MG63 (cell line): ENCODE measurements around the gene MICALL2. TPM values are rescaled to one million over a fixed set of nuclear protein-coding genes. Genes with fewer than 3 reads are reported as not detected.
A peak's percentile ranks its signal among the peaks of the same experiment; 100 is the strongest.

Experiments used
- DNase-seq: peaks from one replicate; pipeline ENCODE4 v3.0.0-alpha.2; 2020
- H3K27me3 ChIP-seq: fragments of 250-450 bp; sonication (Bioruptor Pico); 2 replicates; pipeline ENCODE4 v1.5.1; 2020; ENCODE audit warnings: mild to moderate bottlenecking, moderate library complexity
- H3K36me3 ChIP-seq: fragments of 250-450 bp; sonication (Bioruptor Pico); 2 replicates; pipeline ENCODE4 v1.5.1; 2020; ENCODE audit warnings: mild to moderate bottlenecking, moderate library complexity
- H3K4me3 ChIP-seq: fragments of 250-450 bp; sonication (Bioruptor Pico); 2 replicates; pipeline ENCODE4 v1.5.1; 2020; ENCODE audit warnings: mild to moderate bottlenecking, moderate library complexity
- H3K9me3 ChIP-seq: fragments of 250-450 bp; sonication (Bioruptor Pico); 2 replicates; pipeline ENCODE4 v1.5.1; 2020; ENCODE audit warnings: mild to moderate bottlenecking, moderate library complexity
- total RNA-seq: library from RNA; depleted of rRNA; stranded (reverse); fragments of >200 nt; shearing (Covaris generic); gene quantifications from 2 replicates; pipeline ENCODE4 v1.2.3, GENCODE V29; 2014; ENCODE audit warnings: low replicate concordance

MICALL2 gene
- total RNA-seq, 1 experiment from 2014 or later, result 13.5 TPM

GRCh38 chr7:1459920-1460820 is 900 bp upstream of the MICALL2 start:
- no peaks in the 10 kb centered on the region for H3K27me3 ChIP-seq
- peak overlapping the region; percentile 39 for H3K4me3 ChIP-seq
- no peak for DNase-seq
- no peaks in the 10 kb centered on the region for H3K9me3 ChIP-seq
- no peaks in the 10 kb centered on the region; the same call in 1 of the 2 replicates for H3K36me3 ChIP-seq

DNA sequence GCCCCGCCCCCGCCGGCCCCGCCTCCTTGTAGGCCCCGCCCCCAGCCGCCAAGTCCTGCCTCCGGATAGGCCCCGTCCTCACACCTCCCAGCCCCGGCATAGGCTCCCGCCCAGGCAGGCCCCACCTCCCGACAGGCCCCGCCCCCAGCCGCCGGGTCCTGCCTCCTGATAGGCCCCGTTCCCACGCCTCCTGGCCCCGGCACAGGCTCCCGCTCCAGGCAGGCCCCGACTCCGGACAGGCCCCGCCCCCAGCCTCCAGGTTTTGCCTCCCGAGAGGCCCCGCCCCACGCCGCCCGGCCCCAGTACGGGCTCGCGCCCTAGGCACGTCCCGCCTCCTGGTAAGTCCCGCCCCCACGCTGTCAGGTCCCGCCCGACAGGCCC is 232 bp upstream of the MICALL2 start:
- DNase-seq, result peak; percentile 99
- Histone ChIP-seq H3K4me3 (peak overlapping the region; percentile 74), H3K36me3 (no peaks in the 10 kb centered on the region; the same call in 1 of the 2 replicates), H3K9me3 (no peaks in the 10 kb centered on the region), H3K27me3 (no peaks in the 10 kb centered on the region)

GRCh38 chr7:1457949-1458682 is 1.2 kb downstream of the MICALL2 start:
- Histone ChIP-seq H3K36me3 (no peaks in the 10 kb centered on the region; the same call in 1 of the 2 replicates), H3K27me3 (no peaks in the 10 kb centered on the region), H3K4me3 (peak overlapping the region; percentile 74), H3K9me3 (no peaks in the 10 kb centered on the region)
- peak; percentile 65 for DNase-seq

GRCh38 chr7:1457059-1457948 is 2.0 kb downstream of the MICALL2 start:
- no peaks in the 10 kb centered on the region for H3K9me3 ChIP-seq
- DNase-seq, result no peak
- H3K36me3 ChIP-seq, result no peaks in the 10 kb centered on the region; the same call in 1 of the 2 replicates
- H3K4me3 ChIP-seq, result peak overlapping the region; percentile 74
- H3K27me3 ChIP-seq, result no peaks in the 10 kb centered on the region

GRCh38 chr7:1455955-1456354 is 3.3 kb downstream of the MICALL2 start:
- H3K4me3 ChIP-seq, result no peak overlapping the region
- no peaks in the 10 kb centered on the region for H3K9me3 ChIP-seq

DNA sequence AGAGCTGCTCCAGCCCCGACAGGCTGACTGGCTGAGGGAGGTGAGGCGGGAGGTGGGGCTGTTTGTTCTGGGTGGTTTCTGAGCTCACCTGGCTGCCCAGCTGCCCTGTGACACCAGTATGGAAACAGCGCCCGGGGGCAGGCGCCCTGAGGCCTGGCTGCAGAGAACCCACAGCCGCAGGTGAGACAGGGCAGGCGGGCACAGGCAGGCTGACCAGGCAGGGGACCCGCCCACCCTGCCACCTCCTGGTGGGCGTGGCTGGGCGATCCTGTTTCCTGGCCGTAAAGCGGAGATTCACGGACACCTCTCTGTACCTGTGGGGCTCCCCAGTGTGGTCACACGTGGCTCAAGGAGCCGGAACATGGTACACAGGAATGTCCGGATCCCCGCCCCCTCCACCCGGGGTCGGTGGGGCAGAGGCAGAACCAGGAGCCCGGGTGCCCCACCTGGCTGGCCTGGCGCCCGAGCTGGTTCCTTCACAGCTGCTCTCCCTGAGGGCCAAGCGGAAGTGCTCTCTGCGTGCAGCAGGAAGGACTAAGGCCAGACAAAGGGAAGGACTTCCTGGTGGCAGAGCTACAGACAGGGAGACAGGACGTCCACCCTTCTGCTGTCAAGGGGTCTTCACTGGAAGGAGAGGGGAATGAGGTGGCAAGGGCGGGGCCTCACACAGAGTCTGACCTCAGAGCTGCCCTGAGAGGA is 3.9 kb downstream of the MICALL2 start:
- Histone ChIP-seq H3K4me3 (no peak overlapping the region), H3K9me3 (no peaks in the 10 kb centered on the region), H3K36me3 (no peaks in the 10 kb centered on the region; the same call in 1 of the 2 replicates), H3K27me3 (no peaks in the 10 kb centered on the region)
- no peak for DNase-seq

More at GRCh38 chr7:1455955-1456354, 3.3 kb downstream of the MICALL2 start:
- Histone ChIP-seq H3K36me3 (no peaks in the 10 kb centered on the region; the same call in 1 of the 2 replicates), H3K27me3 (no peaks in the 10 kb centered on the region)
- DNase-seq, result no peak

DNA sequence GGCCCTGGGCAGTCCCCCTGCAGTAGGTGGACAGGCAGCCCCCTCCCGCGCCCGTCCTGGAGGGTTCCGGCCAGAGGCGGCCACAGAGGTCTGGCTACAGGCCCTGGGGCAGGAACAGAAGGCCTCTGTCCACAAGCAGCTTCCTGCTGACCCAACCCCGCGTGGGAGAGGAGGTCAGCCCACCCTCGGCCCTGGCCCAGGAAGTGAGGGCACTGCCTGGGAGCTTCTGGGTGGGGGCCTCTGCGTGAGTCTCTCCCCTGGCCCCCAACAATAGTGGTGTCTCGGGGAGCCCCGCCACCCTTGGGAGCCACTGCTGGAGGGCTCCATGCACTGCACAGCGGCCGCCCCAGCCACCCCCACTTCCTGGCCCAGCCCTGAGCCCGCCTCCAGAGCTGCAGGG is 4.7 kb downstream of the MICALL2 start:
- Histone ChIP-seq H3K9me3 (no peaks in the 10 kb centered on the region), H3K27me3 (no peaks in the 10 kb centered on the region), H3K4me3 (no peak overlapping the region), H3K36me3 (no peaks in the 10 kb centered on the region; the same call in 1 of the 2 replicates)
- DNase-seq, result no peak

GRCh38 chr7:1452205-1452604 is 7.1 kb downstream of the MICALL2 start:
- H3K9me3 ChIP-seq, result no peaks in the 10 kb centered on the region
- H3K27me3 ChIP-seq, result no peaks in the 10 kb centered on the region
- DNase-seq, result no peak
- no peaks in the 10 kb centered on the region for H3K36me3 ChIP-seq
- no peak overlapping the region for H3K4me3 ChIP-seq

- no peaks in the 10 kb centered on the region for H3K27me3 ChIP-seq
- H3K4me3 ChIP-seq, result no peak overlapping the region
- H3K9me3 ChIP-seq, result no peaks in the 10 kb centered on the region
- H3K36me3 ChIP-seq, result no peaks in the 10 kb centered on the region
- no peak for DNase-seq
Observed at GRCh38 chr7:1450987-1451386, 8.3 kb downstream of the MICALL2 start.

DNA sequence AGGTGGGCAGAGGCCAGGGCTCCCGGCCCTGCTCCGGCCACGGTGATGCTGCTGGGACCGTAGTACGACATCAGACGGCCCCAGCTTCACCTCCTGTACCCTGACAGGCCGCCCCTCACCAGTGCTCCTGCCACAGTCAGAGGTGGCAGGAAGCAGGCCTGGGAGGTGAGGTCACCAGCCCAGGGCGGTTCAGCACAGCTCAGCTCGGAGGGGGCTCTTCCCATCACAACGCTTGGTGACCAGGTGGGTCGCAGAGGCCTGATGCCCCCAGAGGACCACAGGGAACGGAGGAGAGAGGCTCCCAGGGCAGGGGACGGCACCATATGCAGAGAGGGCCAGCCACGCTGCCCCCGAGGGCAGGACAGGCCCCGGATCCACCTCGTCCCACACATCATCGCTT is 8.8 kb downstream of the MICALL2 start:
- Histone ChIP-seq H3K9me3 (no peaks in the 10 kb centered on the region), H3K36me3 (no peaks in the 10 kb centered on the region), H3K27me3 (no peaks in the 10 kb centered on the region), H3K4me3 (no peak overlapping the region)
- no peak for DNase-seq

GRCh38 chr7:1449951-1450350 is 9.3 kb downstream of the MICALL2 start:
- Histone ChIP-seq H3K36me3 (no peaks in the 10 kb centered on the region), H3K4me3 (no peak overlapping the region), H3K9me3 (no peaks in the 10 kb centered on the region), H3K27me3 (no peaks in the 10 kb centered on the region)
- no peak for DNase-seq

DNA sequence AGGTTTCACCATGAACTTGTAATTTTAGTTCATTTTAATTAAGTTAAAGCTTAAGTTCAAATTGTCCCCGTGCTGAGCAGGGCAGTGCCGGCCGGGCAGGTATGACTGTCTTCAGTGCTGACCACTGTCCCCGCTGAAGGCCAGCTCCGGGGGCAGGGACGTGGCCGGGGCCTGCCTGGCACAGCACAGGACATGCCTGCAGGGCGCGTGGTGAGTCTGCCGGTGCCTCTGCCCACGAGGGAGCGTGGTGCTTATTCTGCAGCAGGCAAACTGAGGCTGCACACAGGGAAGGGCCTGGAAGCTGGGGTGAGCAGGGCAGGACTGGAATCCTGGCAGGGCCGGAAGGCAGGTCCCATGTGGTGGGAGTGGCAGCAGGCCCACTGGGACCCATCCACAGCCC is 9.8 kb downstream of the MICALL2 start:
- Histone ChIP-seq H3K9me3 (no peaks in the 10 kb centered on the region), H3K36me3 (no peaks in the 10 kb centered on the region), H3K27me3 (no peaks in the 10 kb centered on the region), H3K4me3 (no peak overlapping the region)
- no peak for DNase-seq

- Histone ChIP-seq H3K36me3 (no peaks in the 10 kb centered on the region), H3K27me3 (no peaks in the 10 kb centered on the region), H3K9me3 (no peaks in the 10 kb centered on the region), H3K4me3 (no peak overlapping the region)
- no peak for DNase-seq
Observed at GRCh38 chr7:1448958-1449357, 10.3 kb downstream of the MICALL2 start.

- H3K4me3 ChIP-seq, result no peak overlapping the region
- no peaks in the 10 kb centered on the region for H3K36me3 ChIP-seq
- no peaks in the 10 kb centered on the region for H3K27me3 ChIP-seq
- no peak for DNase-seq
- no peaks in the 10 kb centered on the region for H3K9me3 ChIP-seq
Observed at GRCh38 chr7:1447551-1448244, 11.6 kb downstream of the MICALL2 start.

- H3K36me3 ChIP-seq, result no peaks in the 10 kb centered on the region; the same call in 1 of the 2 replicates
- H3K27me3 ChIP-seq, result no peaks in the 10 kb centered on the region
- no peak overlapping the region for H3K4me3 ChIP-seq
- no peak for DNase-seq
- no peaks in the 10 kb centered on the region for H3K9me3 ChIP-seq
Observed at GRCh38 chr7:1447112-1447511, 12.2 kb downstream of the MICALL2 start.
